Keratinocyte (primary cell): ENCODE results near the gene SLC12A8. TPM values are rescaled to one million over a fixed set of nuclear protein-coding genes. Genes with fewer than 3 reads are reported as not detected.

ENCODE experiments used
- DNase-seq: peaks from one replicate; pipeline ENCODE4 v3.0.0-alpha.2; 2011; ENCODE audit warnings: low read depth, missing footprints, low spot score
- FAIRE-seq: peaks from 2 replicates; lab custom pipeline; 2011; peaks lifted over from hg19 to GRCh38; lab: Jason Lieb, UNC
- H2AFZ ChIP-seq: 2 replicates; pipeline ENCODE4 v1.6.0; 2012; ENCODE audit warnings: low read length, control low read depth, inconsistent platforms; ENCODE audit not compliant: control insufficient read depth
- H3K27ac ChIP-seq: 2 replicates; pipeline ENCODE4 v1.5.1; 2011; ENCODE audit warnings: low read length; ENCODE audit not compliant: control insufficient read depth, insufficient read depth
- H3K27me3 ChIP-seq: 3 replicates; pipeline ENCODE4 v1.6.0; 2011; ENCODE audit warnings: low read length; ENCODE audit not compliant: control insufficient read depth, insufficient read depth; ENCODE audit errors: extremely low read depth
- H3K36me3 ChIP-seq, 2 experiments: 2 replicates in 1 of 2; 3 replicates in 1 of 2; pipeline ENCODE4 v1.5.1; 2011; ENCODE audit warnings: low read length in 2 of 2, mild to moderate bottlenecking in 1 of 2; ENCODE audit not compliant: control insufficient read depth in 2 of 2, insufficient read depth in 2 of 2; ENCODE audit errors: extremely low read depth in 1 of 2
- H3K4me1 ChIP-seq: 3 replicates; pipeline ENCODE4 v1.5.1; 2011; ENCODE audit warnings: low read length; ENCODE audit not compliant: control insufficient read depth, insufficient read depth; ENCODE audit errors: extremely low read depth
- H3K4me2 ChIP-seq: 3 replicates; pipeline ENCODE4 v1.6.0; 2011; ENCODE audit warnings: low read depth, low read length; ENCODE audit not compliant: control insufficient read depth, insufficient read depth; ENCODE audit errors: extremely low read depth
- H3K4me3 ChIP-seq, 3 experiments: fragments of 200-600 bp in 1 of 3; sonication (generic) in 1 of 3; 2 replicates in 2 of 3; 3 replicates in 1 of 3; pipeline ENCODE4 v1.5.1; 2011 to 2016; ENCODE audit warnings: low read length in 3 of 3, mild to moderate bottlenecking in 3 of 3, control low read depth in 2 of 3, inconsistent platforms in 1 of 3, low read depth in 1 of 3, mixed read lengths in 1 of 3, mixed run types in 1 of 3, moderate library complexity in 1 of 3; ENCODE audit not compliant: control insufficient read depth in 2 of 3, insufficient read depth in 2 of 3; ENCODE audit errors: extremely low read depth in 1 of 3
- H3K79me2 ChIP-seq: 2 replicates; pipeline ENCODE4 v1.6.0; 2012; ENCODE audit warnings: low read length; ENCODE audit not compliant: control insufficient read depth, insufficient read depth
- H3K9ac ChIP-seq: 3 replicates; pipeline ENCODE4 v1.6.0; 2011; ENCODE audit warnings: low read length; ENCODE audit not compliant: control insufficient read depth, insufficient read depth; ENCODE audit errors: extremely low read depth
- H3K9me1 ChIP-seq: 3 replicates; pipeline ENCODE4 v1.6.0; 2011; ENCODE audit warnings: low read length; ENCODE audit not compliant: control insufficient read depth, insufficient read depth; ENCODE audit errors: extremely low read depth
- H3K9me3 ChIP-seq: 2 replicates; pipeline ENCODE4 v1.5.1; 2012; ENCODE audit warnings: low read depth, low read length; ENCODE audit not compliant: control insufficient read depth
- H4K20me1 ChIP-seq: 3 replicates; pipeline ENCODE4 v1.6.0; 2011; ENCODE audit warnings: low read length; ENCODE audit not compliant: control insufficient read depth, insufficient read depth; ENCODE audit errors: extremely low read depth
- CTCF ChIP-seq, 3 experiments: IDR thresholded peaks in 1 of 3; conservative IDR thresholded peaks in 1 of 3; optimal IDR thresholded peaks in 1 of 3; 2 replicates in 2 of 3; 3 replicates in 1 of 3; pipeline versions ENCODE3 to v1.5.1; 2011; ENCODE audit warnings: low read length in 3 of 3, mild to moderate bottlenecking in 3 of 3, moderate library complexity in 2 of 3, control low read depth in 1 of 3, inconsistent platforms in 1 of 3; ENCODE audit not compliant: insufficient read depth in 2 of 3; ENCODE audit errors: extremely low read depth in 1 of 3
- EZH2 ChIP-seq: IDR thresholded peaks from one replicate; pipeline ENCODE4 v1.6.1; 2012; ENCODE audit warnings: inconsistent platforms, mild to moderate bottlenecking, low read length, moderate library complexity
- dilution Hi-C: fragments of 300-500 bp; cut with MboI; formaldehyde crosslinking; loops from one replicate; pipeline ENCODE4 v1.7.0; 2020; ENCODE audit warnings: low sequenced_read_pairs; ENCODE audit not compliant: extremely low pct_ligation_motif_present
- polyA minus RNA-seq, 3 experiments: library from RNA; depleted of rRNA, polyadenylated mRNA; stranded (reverse); fragments of >200 nt; gene quantifications; 1 replicate in 1 of 3; 2 replicates in 1 of 3; 3 replicates in 1 of 3; pipeline ENCODE4 v1.2.3, GENCODE V29; 2011
- polyA plus RNA-seq, 5 experiments: library from polyadenylated mRNA; depleted of rRNA in 3 of 5; stranded (reverse) in 3 of 5; stranded (forward) in 1 of 5; unstranded in 1 of 5; fragments of >200 nt; gene quantifications; 1 replicate in 1 of 5; 2 replicates in 3 of 5; 3 replicates in 1 of 5; pipeline versions ENCODE4 v1.2.1 to v1.2.3, GENCODE V29; 2011 to 2012; ENCODE audit warnings: missing spikeins in 2 of 5, low read depth in 1 of 5, low replicate concordance in 1 of 5

SLC12A8 gene
- polyA plus RNA-seq (6.9 to 10.1 TPM (median 9.2 TPM) in 3 replicates), polyA minus RNA-seq (16.7 to 19.5 TPM (median 17.8 TPM) in 3 replicates)
- 2.1 TPM for polyA plus RNA-seq (2011; ENCODE audit: low read depth)
- polyA plus RNA-seq (2011; cell fraction: cytosol; rRNA removed), result 5.6 and 5.8 TPM in 2 replicates
- 18.1 and 22.1 TPM in 2 replicates for polyA plus RNA-seq (2011; cell fraction: nucleus; rRNA removed)
- 5.7 and 6.9 TPM in 2 replicates for polyA plus RNA-seq (2012; ENCODE audit: low replicate concordance)
- polyA minus RNA-seq (2011; cell fraction: cytosol; rRNA and poly(A)+ RNA removed), result 10.6 TPM
- polyA minus RNA-seq (2011; cell fraction: nucleus; rRNA and poly(A)+ RNA removed), result 15.8 and 25.9 TPM in 2 replicates

- Histone ChIP-seq H4K20me1 (no peaks in the 10 kb centered on the region), H3K36me3 (peaks cover 0 to 6% of the 10 kb centered on the region in 2 experiments), H3K27ac (peak within 1 kb of the TSS; percentile 26), H3K9ac (peak within 1 kb of the TSS; percentile 83), H3K4me2 (peak within 1 kb of the TSS; percentile 85), H2AFZ (peak within 1 kb of the TSS; percentile 96), H3K4me1 (peaks cover 13% of the 10 kb centered on the region), H3K27me3 (no peaks in the 10 kb centered on the region), H3K9me3 (no peaks in the 10 kb centered on the region), H3K79me2 (no peaks in the 10 kb centered on the region), H3K4me3 (peak within 1 kb of the TSS; percentile 67 to 78 (median 76)), H3K9me1 (no peaks in the 10 kb centered on the region)
- DNase-seq, result no peak
- TF ChIP-seq CTCF (optimal IDR thresholded peaks at IDR 0.05 in 1 of 3, IDR thresholded peaks at IDR 0.05 in 1 of 3, conservative IDR thresholded peaks at IDR 0.05 in 1 of 3; ENCODE audit: extremely low read depth in 1 of 3, insufficient read depth in 2 of 3, low read length in 3 of 3), result no peak
- TF ChIP-seq EZH2, result no peak
- dilution Hi-C loops, result no loop called here
- FAIRE-seq, result no peak
These were observed at the start of gene SLC12A8 for GRCh38 chr3:125212509-125213363. Gene SLC12A8 (minus strand): TSS chr3:125212748. CDS start chr3:125211349, 1,399 bp downstream.

GRCh38 chr3:125262161-125262560, 49.6 kb upstream of the SLC12A8 start:
- peaks cover 0 to 3% of the 10 kb centered on the region in 2 experiments for H3K36me3 ChIP-seq
- no peak for TF ChIP-seq EZH2
- TF ChIP-seq CTCF (optimal IDR thresholded peaks at IDR 0.05 in 1 of 3, IDR thresholded peaks at IDR 0.05 in 1 of 3, conservative IDR thresholded peaks at IDR 0.05 in 1 of 3; ENCODE audit: extremely low read depth in 1 of 3, insufficient read depth in 2 of 3, low read length in 3 of 3), result no peak
- dilution Hi-C loops, result no loop called here
- no peaks in the 10 kb centered on the region for H3K9me3 ChIP-seq
- no peak overlapping the region for H3K4me3 ChIP-seq
- DNase-seq, result no peak
- H4K20me1 ChIP-seq, result no peaks in the 10 kb centered on the region
- H3K27me3 ChIP-seq, result no peaks in the 10 kb centered on the region
- no peak for FAIRE-seq
- H3K9ac ChIP-seq, result no peak overlapping the region
- no peak overlapping the region for H3K27ac ChIP-seq
- no peak overlapping the region for H3K4me2 ChIP-seq
- H3K4me1 ChIP-seq, result no peaks in the 10 kb centered on the region
- no peak overlapping the region for H2AFZ ChIP-seq
- H3K9me1 ChIP-seq, result no peaks in the 10 kb centered on the region
- H3K79me2 ChIP-seq, result peaks cover under 1% of the 10 kb centered on the region
